Measurements from ENCODE around the gene THSD7A.

THSD7A gene

GRCh38 chr7:11491811-11492210, 340.2 kb downstream of the THSD7A start:
- DNase-seq = no peak
- in situ Hi-C loops (cut with MboI; ENCODE audit: low pct_unique_long_range_greater_than_20kb, low sequenced_read_pairs) = no loop called here

GRCh38 chr7:11489280-11489679, 342.7 kb downstream of the THSD7A start:
- no peak for DNase-seq
- in situ Hi-C loops (cut with MboI; ENCODE audit: low pct_unique_long_range_greater_than_20kb, low sequenced_read_pairs) = no loop called here

GRCh38 chr7:11486271-11486670, 345.7 kb downstream of the THSD7A start:
- no peak for DNase-seq
- in situ Hi-C loops (cut with MboI; ENCODE audit: low pct_unique_long_range_greater_than_20kb, low sequenced_read_pairs) = no loop called here

- DNase-seq = no peak
- in situ Hi-C loops (cut with MboI; ENCODE audit: low pct_unique_long_range_greater_than_20kb, low sequenced_read_pairs) = no loop called here
Observed at GRCh38 chr7:11485636-11486035, 346.4 kb downstream of the THSD7A start.

- no peak for DNase-seq
- in situ Hi-C loops (cut with MboI; ENCODE audit: low pct_unique_long_range_greater_than_20kb, low sequenced_read_pairs) = no loop called here
Observed at GRCh38 chr7:11480143-11480542, 351.9 kb downstream of the THSD7A start.

GRCh38 chr7:11478882-11479281, 353.1 kb downstream of the THSD7A start:
- in situ Hi-C loops (cut with MboI; ENCODE audit: low pct_unique_long_range_greater_than_20kb, low sequenced_read_pairs) = no loop called here
- no peak for DNase-seq

GRCh38 chr7:11478426-11478825, 353.6 kb downstream of the THSD7A start:
- in situ Hi-C loops (cut with MboI; ENCODE audit: low pct_unique_long_range_greater_than_20kb, low sequenced_read_pairs) = no loop called here
- DNase-seq = no peak

- in situ Hi-C loops (cut with MboI; ENCODE audit: low pct_unique_long_range_greater_than_20kb, low sequenced_read_pairs) = no loop called here
Observed at GRCh38 chr7:11474902-11475585, 357.0 kb downstream of the THSD7A start.

GRCh38 chr7:11473807-11474424, 358.1 kb downstream of the THSD7A start:
- no peak for DNase-seq
- in situ Hi-C loops (cut with MboI; ENCODE audit: low pct_unique_long_range_greater_than_20kb, low sequenced_read_pairs) = no loop called here

More at GRCh38 chr7:11474902-11475585, 357.0 kb downstream of the THSD7A start:
- no peak for DNase-seq

GRCh38 chr7:11473220-11473619, 358.8 kb downstream of the THSD7A start:
- DNase-seq = no peak
- in situ Hi-C loops (cut with MboI; ENCODE audit: low pct_unique_long_range_greater_than_20kb, low sequenced_read_pairs) = no loop called here

GRCh38 chr7:11472646-11473045, 359.4 kb downstream of the THSD7A start:
- no peak for DNase-seq
- in situ Hi-C loops (cut with MboI; ENCODE audit: low pct_unique_long_range_greater_than_20kb, low sequenced_read_pairs) = no loop called here

GRCh38 chr7:11471255-11471654, 360.7 kb downstream of the THSD7A start:
- in situ Hi-C loops (cut with MboI; ENCODE audit: low pct_unique_long_range_greater_than_20kb, low sequenced_read_pairs) = no loop called here
- no peak for DNase-seq

GRCh38 chr7:11469028-11469745, 362.8 kb downstream of the THSD7A start:
- no peak for DNase-seq
- in situ Hi-C loops (cut with MboI; ENCODE audit: low pct_unique_long_range_greater_than_20kb, low sequenced_read_pairs) = no loop called here

GRCh38 chr7:11466517-11467105, 365.4 kb downstream of the THSD7A start:
- no peak for DNase-seq
- in situ Hi-C loops (cut with MboI; ENCODE audit: low pct_unique_long_range_greater_than_20kb, low sequenced_read_pairs) = no loop called here

GRCh38 chr7:11464624-11465023, 367.4 kb downstream of the THSD7A start:
- DNase-seq = no peak
- in situ Hi-C loops (cut with MboI; ENCODE audit: low pct_unique_long_range_greater_than_20kb, low sequenced_read_pairs) = no loop called here

- no peak for DNase-seq
- in situ Hi-C loops (cut with MboI; ENCODE audit: low pct_unique_long_range_greater_than_20kb, low sequenced_read_pairs) = no loop called here
Observed at GRCh38 chr7:11461946-11462345, 370.1 kb downstream of the THSD7A start.

GRCh38 chr7:11458736-11459483, 373.1 kb downstream of the THSD7A start:
- in situ Hi-C loops (cut with MboI; ENCODE audit: low pct_unique_long_range_greater_than_20kb, low sequenced_read_pairs) = no loop called here
- DNase-seq = peak; percentile 34

- in situ Hi-C loops (cut with MboI; ENCODE audit: low pct_unique_long_range_greater_than_20kb, low sequenced_read_pairs) = no loop called here
- DNase-seq = no peak
Observed at GRCh38 chr7:11457419-11457818, 374.6 kb downstream of the THSD7A start.

GRCh38 chr7:11456574-11456973, 375.4 kb downstream of the THSD7A start:
- in situ Hi-C loops (cut with MboI; ENCODE audit: low pct_unique_long_range_greater_than_20kb, low sequenced_read_pairs) = no loop called here
- DNase-seq = no peak

Data from KBM-7 (cell line).